GM19035 (cell line): ENCODE data around the gene PACRG.
"Not testable (repeated sequence)": the region's sequence is repeated elsewhere in the genome, so short reads cannot be mapped to it uniquely, and the experiment has no call there.

Experiments
- ATAC-seq: cut with Tn5 transposase; IDR thresholded peaks from one replicate; pipeline ENCODE4 v1.9.1; 2021; ENCODE audit not compliant: unreplicated experiment

PACRG gene

DNA sequence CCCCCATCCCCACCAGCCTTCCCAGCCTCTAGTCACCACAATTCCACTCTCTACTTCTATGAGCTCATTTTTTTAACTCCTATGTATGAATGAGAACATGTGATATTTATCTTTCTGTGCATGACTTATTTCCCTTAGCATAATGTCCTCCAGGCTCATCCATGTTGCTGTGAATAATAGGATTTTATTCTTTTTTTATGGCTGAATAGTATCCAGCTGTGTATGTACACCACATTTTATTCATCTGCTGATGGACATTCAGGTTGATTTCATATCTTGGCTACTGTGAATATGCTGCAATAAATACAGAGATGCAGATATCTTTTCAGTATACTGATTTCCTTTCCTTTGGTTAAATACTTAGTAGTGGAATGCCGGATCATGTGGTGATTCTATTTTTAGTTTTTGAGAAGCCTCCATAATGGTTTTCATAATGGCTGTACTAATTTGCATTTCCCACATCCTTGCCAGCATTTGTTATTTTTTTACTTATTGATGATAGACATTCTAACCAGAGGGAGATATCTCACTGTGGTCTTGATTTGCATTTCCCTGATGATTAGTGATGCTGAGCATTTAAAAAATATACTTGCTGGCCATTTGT lies 194.9 kb downstream of the PACRG start:
- no peak for ATAC-seq

GRCh38 chr6:162934844-162935243 lies 207.1 kb downstream of the PACRG start:
- no peak for ATAC-seq

DNA sequence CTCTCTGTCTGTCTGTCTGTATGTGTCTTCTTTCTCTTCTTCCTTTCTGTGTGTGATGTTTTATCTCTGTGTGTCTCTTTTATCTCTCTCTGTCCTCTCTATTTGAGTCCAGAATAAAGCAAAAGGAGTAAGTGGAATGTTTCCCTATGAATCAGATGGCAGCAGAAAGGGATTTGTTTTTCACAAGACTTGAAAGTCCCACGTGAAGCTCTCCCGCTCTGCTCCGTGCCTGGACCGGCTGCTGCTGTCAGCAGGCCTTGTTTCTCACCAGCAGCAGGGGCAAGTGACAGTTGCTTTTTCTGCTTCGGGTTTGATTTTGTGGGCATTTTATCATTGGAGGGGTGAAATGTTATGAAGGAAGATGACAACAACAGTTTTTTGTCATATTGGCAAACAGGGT lies 212.7 kb downstream of the PACRG start:
- ATAC-seq, result no peak

DNA sequence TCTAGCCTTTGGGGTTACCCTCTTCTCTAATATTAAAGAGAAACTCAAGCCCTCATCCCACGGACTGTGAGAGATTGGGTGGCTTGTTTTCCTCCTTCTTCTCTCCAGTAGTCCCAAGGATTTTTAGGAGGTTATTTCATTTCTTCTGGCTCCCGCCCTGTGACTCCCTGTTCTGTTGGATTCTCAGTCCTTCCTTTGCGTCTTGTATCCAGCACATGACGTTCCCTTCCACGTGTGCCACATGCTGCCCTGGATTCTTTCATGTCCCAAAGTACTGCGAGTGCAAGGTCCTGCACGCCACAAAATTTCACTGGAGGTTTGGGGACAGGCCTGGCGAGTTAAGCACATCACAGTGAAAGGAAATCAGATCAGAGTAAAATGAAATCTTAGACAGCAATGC lies 213.4 kb downstream of the PACRG start:
- no peak for ATAC-seq

- no peak for ATAC-seq
These were observed 215.1 kb downstream of the PACRG start for GRCh38 chr6:162942866-162943265.

DNA sequence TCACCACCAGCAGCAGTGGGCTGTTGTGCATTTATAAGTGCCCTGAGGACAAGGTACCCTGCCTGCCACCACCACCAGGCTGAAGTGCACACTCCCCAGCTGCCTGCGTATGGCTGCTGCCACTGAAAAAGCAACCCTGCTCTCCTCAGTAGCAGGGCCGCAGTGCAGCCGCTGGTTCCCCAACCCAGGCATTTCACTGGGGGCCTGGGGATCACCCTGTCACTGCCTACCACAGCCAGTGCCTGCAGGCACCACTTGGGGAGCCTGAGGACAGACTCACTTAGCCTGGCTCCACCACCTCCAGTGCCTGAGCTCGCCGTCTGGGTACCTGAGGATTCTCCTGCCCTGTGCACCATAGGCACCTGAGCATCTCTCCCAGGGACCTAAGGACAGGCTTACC lies 215.6 kb downstream of the PACRG start:
- no peak for ATAC-seq

- no peak for ATAC-seq
These were observed 223.5 kb downstream of the PACRG start for GRCh38 chr6:162951164-162951743.

- ATAC-seq, result no peak
These were observed 224.6 kb downstream of the PACRG start for GRCh38 chr6:162952423-162952822.

- no peak for ATAC-seq
These were observed 229.3 kb downstream of the PACRG start for GRCh38 chr6:162957062-162957461.

DNA sequence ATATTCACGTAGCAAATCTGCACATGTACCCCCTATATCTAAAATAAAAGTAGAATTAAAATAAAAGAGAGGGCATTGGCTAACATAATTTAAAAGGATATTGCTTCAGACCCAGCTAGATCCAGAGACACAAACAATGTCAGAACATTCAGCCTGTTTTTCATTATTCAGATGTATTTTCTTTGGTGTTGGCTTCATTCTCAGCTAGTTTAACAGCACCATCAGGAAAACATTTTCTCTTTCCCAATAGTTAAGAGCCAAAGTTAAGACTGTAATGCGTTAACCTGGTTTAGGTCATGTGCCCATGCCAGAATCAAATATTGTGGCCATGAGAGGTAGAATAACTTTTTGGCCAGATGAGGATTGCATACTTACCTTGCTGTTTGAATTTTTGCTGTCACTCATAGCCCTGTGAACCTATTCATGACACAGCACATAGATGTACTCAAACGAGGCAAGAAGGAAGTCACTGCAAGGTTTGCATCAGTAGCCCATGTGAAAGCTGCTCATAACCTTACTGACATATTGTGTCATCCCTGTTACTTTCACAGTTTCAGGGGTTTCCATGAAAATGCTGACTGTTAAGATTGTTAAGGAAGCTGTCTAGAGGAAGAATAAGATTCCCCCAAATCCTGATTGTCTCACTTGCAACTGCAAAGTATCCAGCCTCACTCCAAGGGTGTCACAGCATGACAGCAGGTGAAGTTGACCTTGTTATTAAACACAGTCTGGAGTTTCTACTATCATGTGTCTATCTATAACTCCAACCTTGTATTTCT lies 233.1 kb downstream of the PACRG start:
- no peak for ATAC-seq

GRCh38 chr6:162962093-162962492 lies 234.3 kb downstream of the PACRG start:
- no peak for ATAC-seq

GRCh38 chr6:162963861-162964260 lies 236.1 kb downstream of the PACRG start:
- no peak for ATAC-seq

GRCh38 chr6:162964488-162965140 lies 236.8 kb downstream of the PACRG start:
- ATAC-seq, result no peak

- ATAC-seq, result no peak
These were observed 237.6 kb downstream of the PACRG start for GRCh38 chr6:162965366-162965765.

DNA sequence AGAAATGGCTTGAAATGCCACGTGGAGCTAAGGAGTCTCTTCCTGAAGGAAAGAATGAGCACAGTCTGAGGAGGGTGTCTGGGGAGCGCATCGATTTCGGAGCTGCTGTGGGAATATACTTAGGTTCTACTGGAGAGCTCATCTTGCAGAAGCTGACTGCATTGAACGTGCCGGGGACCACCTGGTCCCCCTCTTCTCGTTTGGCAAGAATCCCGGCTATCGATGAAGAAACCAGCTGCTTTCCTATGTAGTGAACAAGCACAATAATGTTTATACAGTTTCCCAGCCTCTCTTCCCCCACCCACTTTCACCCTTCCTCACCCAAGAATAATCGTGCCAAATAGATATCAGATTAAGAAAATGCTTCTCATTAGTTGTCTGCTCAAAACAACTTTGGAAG lies 242.5 kb downstream of the PACRG start:
- ATAC-seq, result no peak

- no peak for ATAC-seq
These were observed 243.6 kb downstream of the PACRG start for GRCh38 chr6:162971356-162971755.

DNA sequence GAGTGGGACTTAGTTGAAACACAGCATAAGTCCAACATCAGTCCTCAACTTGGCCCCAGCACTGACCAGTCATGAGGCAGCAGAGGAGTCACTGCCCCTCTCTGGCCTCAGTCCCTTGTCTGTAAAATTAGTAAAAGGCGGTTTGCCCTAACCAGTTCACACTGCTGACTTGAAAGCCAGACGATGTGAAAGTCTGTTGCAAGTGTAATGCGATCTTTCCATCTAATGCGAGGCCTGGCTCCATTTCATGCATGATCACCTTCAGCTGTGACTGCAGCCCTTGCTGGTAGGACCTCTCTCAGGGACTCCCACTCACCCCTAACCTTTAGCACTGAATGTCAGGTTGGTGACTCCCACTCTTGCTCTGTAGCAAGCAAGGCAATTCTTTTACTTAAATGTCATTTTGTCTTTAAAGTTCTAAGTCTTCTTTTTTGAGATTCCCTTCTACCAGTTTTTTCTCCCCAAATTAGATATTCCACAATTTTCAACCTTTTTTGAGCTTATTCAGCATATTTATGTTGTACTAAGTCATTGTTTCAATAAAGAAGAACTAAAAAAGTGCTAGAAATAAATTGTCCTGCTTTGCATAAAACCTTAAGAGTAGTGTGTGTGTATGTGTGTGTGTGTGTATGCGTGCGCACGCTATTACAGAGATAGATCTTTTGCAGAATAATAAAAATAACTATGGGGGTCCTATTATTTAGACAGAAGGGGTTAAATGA lies 245.5 kb downstream of the PACRG start:
- ATAC-seq, result no peak

DNA sequence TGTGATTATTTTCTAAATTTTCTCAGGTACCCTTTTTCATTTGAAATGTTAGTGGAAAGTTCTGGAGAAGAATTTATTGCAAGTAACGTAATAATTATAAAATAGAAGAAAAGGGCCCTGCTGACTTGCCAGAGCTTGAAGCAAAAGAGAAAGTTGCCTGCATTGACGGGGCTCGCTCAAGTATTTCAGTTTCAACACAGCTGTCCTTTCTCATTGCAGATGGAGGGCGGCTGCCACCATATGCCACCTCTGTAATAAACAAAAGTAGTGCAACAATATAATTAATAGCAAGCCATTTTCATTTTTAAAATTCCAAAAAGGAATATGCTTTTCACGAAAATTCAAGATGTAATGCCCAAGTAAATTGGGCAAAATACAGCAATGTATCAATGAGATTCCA lies 246.2 kb downstream of the PACRG start:
- no peak for ATAC-seq

DNA sequence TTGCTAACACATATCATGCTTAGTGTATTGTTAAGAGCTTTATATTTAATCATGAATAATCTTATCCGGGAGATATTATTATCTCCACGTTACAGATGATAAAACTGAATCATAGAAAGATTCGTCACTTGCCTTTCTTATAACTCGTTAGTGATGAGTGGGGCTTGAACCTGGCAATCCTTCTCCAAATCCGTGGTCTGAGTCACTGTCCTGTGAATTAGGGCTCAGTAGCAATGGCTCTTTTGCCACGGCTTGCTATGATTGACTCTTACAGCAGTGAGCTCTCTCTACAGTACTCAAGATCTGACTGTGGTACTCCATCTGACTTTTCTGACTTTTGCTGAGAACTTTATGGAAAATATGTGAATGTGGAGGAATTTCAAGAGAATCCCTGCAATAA lies 246.9 kb downstream of the PACRG start:
- ATAC-seq, result no peak

- ATAC-seq, result no peak
These were observed 248.4 kb downstream of the PACRG start for GRCh38 chr6:162976141-162976540.

- not testable (repeated sequence) for ATAC-seq
These were observed 255.5 kb downstream of the PACRG start for GRCh38 chr6:162983234-162983633.
